ENCODE measurements around the gene SIGLEC6.
A peak's percentile ranks its signal among the peaks of the same experiment; 100 is the strongest.

SIGLEC6 gene

GRCh38 chr19:51531349-51532315, at the start of gene SIGLEC6:
SIGLEC6 (minus strand) TSS chr19:51531670; CDS start chr19:51531648, 22 bp downstream.
- DNase-seq (ENCODE audit: low spot score) (no peak), FAIRE-seq (no peak)

- no peak for DNase-seq (ENCODE audit: low spot score)
- FAIRE-seq = no peak
These were observed 45.4 kb upstream of the SIGLEC6 start for GRCh38 chr19:51576850-51577249.

GRCh38 chr19:51573331-51573730, 41.9 kb upstream of the SIGLEC6 start:
- no peak for FAIRE-seq
- DNase-seq (ENCODE audit: low spot score) = peak; percentile 49

GRCh38 chr19:51572908-51573307, 41.4 kb upstream of the SIGLEC6 start:
- FAIRE-seq (peak; percentile 82), DNase-seq (ENCODE audit: low spot score) (peak; percentile 86)

GRCh38 chr19:51572410-51572809, 40.9 kb upstream of the SIGLEC6 start:
- DNase-seq (ENCODE audit: low spot score) (peak; percentile 11), FAIRE-seq (no peak)

GRCh38 chr19:51571599-51571998, 40.1 kb upstream of the SIGLEC6 start:
- no peak for DNase-seq (ENCODE audit: low spot score)
- FAIRE-seq = no peak

GRCh38 chr19:51570962-51571575, 39.6 kb upstream of the SIGLEC6 start, which contains the start of gene ZNF175:
ZNF175 (plus strand) TSS chr19:51571283; CDS start chr19:51573330, 2,047 bp downstream.
- peak; percentile 90 for FAIRE-seq
- DNase-seq (ENCODE audit: low spot score) = peak; percentile 85

GRCh38 chr19:51568456-51568855, 37.0 kb upstream of the SIGLEC6 start:
- FAIRE-seq = no peak
- no peak for DNase-seq (ENCODE audit: low spot score)

- FAIRE-seq = no peak
- DNase-seq (ENCODE audit: low spot score) = no peak
These were observed 36.1 kb upstream of the SIGLEC6 start for GRCh38 chr19:51567583-51567982.

- DNase-seq (ENCODE audit: low spot score) (no peak), FAIRE-seq (no peak)
These were observed 35.1 kb upstream of the SIGLEC6 start for GRCh38 chr19:51566489-51567100.

- FAIRE-seq (no peak), DNase-seq (ENCODE audit: low spot score) (no peak)
These were observed 34.1 kb upstream of the SIGLEC6 start for GRCh38 chr19:51565583-51565982.

GRCh38 chr19:51564791-51565190, 33.3 kb upstream of the SIGLEC6 start:
- DNase-seq (ENCODE audit: low spot score) (no peak), FAIRE-seq (no peak)

- FAIRE-seq (no peak), DNase-seq (ENCODE audit: low spot score) (no peak)
These were observed 28.9 kb upstream of the SIGLEC6 start for GRCh38 chr19:51560339-51560738.

- no peak for DNase-seq (ENCODE audit: low spot score)
- FAIRE-seq = no peak
These were observed 27.8 kb upstream of the SIGLEC6 start for GRCh38 chr19:51559240-51559639.

- peak; percentile 18 for DNase-seq (ENCODE audit: low spot score)
- FAIRE-seq = no peak
These were observed 21.7 kb upstream of the SIGLEC6 start for GRCh38 chr19:51552996-51553725.

GRCh38 chr19:51552608-51552995, 21.1 kb upstream of the SIGLEC6 start:
- FAIRE-seq = no peak

GRCh38 chr19:51551673-51552432, 20.4 kb upstream of the SIGLEC6 start:
- DNase-seq (ENCODE audit: low spot score) (no peak), FAIRE-seq (no peak)

More at GRCh38 chr19:51552608-51552995, 21.1 kb upstream of the SIGLEC6 start:
- no peak for DNase-seq (ENCODE audit: low spot score)

GRCh38 chr19:51550848-51551672, 19.6 kb upstream of the SIGLEC6 start:
- FAIRE-seq = no peak

GRCh38 chr19:51549533-51550324, 18.3 kb upstream of the SIGLEC6 start:
- DNase-seq (ENCODE audit: low spot score) = no peak
- no peak for FAIRE-seq

More at GRCh38 chr19:51550848-51551672, 19.6 kb upstream of the SIGLEC6 start:
- no peak for DNase-seq (ENCODE audit: low spot score)
